ENCODE measurements around the gene TMEM167A.
A peak's percentile ranks its signal among the peaks of the same experiment; 100 is the strongest.
"Not testable (repeated sequence)": the region's sequence is repeated elsewhere in the genome, so short reads cannot be mapped to it uniquely, and the experiment has no call there.

Gene TMEM167A

GRCh38 chr5:83092619-83093018 is 15.4 kb upstream of the TMEM167A start:
- no peak overlapping the region for H3K4me3 ChIP-seq (ENCODE audit: low read depth, low read length)

- H3K4me3 ChIP-seq (ENCODE audit: low read depth, low read length), result no peak overlapping the region
These were observed 13.0 kb upstream of the TMEM167A start for GRCh38 chr5:83090169-83090568.

- H3K4me3 ChIP-seq (ENCODE audit: low read depth, low read length), result no peak overlapping the region
These were observed 7.9 kb upstream of the TMEM167A start for GRCh38 chr5:83085106-83085505.

GRCh38 chr5:83084336-83084735 is 7.1 kb upstream of the TMEM167A start:
- no peak overlapping the region for H3K4me3 ChIP-seq (ENCODE audit: low read depth, low read length)

GRCh38 chr5:83082750-83083149 is 5.6 kb upstream of the TMEM167A start:
- H3K4me3 ChIP-seq (ENCODE audit: low read depth, low read length), result no peak overlapping the region

- peak overlapping the region; percentile 98 for H3K4me3 ChIP-seq (ENCODE audit: low read depth, low read length)
These were observed 568 bp upstream of the TMEM167A start for GRCh38 chr5:83077662-83078261.

- no peak overlapping the region for H3K4me3 ChIP-seq (ENCODE audit: low read depth, low read length)
These were observed 4.2 kb downstream of the TMEM167A start for GRCh38 chr5:83072966-83073365.

GRCh38 chr5:83071286-83072051 is 5.7 kb downstream of the TMEM167A start:
- H3K4me3 ChIP-seq (ENCODE audit: low read depth, low read length), result no peak overlapping the region

- no peak overlapping the region for H3K4me3 ChIP-seq (ENCODE audit: low read depth, low read length)
These were observed 7.9 kb downstream of the TMEM167A start for GRCh38 chr5:83069096-83069799.

- H3K4me3 ChIP-seq (ENCODE audit: low read depth, low read length), result not testable (repeated sequence)
These were observed 9.8 kb downstream of the TMEM167A start for GRCh38 chr5:83067377-83067776.

GRCh38 chr5:83066548-83067110 is 10.6 kb downstream of the TMEM167A start:
- H3K4me3 ChIP-seq (ENCODE audit: low read depth, low read length), result no peak overlapping the region

- H3K4me3 ChIP-seq (ENCODE audit: low read depth, low read length), result no peak overlapping the region
These were observed 17.9 kb downstream of the TMEM167A start for GRCh38 chr5:83059341-83059740.

GRCh38 chr5:83058726-83059125 is 18.5 kb downstream of the TMEM167A start:
- no peak overlapping the region for H3K4me3 ChIP-seq (ENCODE audit: low read depth, low read length)

- H3K4me3 ChIP-seq (ENCODE audit: low read depth, low read length), result no peak overlapping the region
These were observed 22.0 kb downstream of the TMEM167A start for GRCh38 chr5:83055166-83055565.

- H3K4me3 ChIP-seq (ENCODE audit: low read depth, low read length), result no peak overlapping the region
These were observed 26.4 kb downstream of the TMEM167A start for GRCh38 chr5:83050723-83051340.

- no peak overlapping the region for H3K4me3 ChIP-seq (ENCODE audit: low read depth, low read length)
These were observed 27.8 kb downstream of the TMEM167A start for GRCh38 chr5:83049370-83049885.

- H3K4me3 ChIP-seq (ENCODE audit: low read depth, low read length), result no peak overlapping the region
These were observed 28.4 kb downstream of the TMEM167A start for GRCh38 chr5:83048811-83049210.

GRCh38 chr5:83048277-83048676 is 28.9 kb downstream of the TMEM167A start:
- H3K4me3 ChIP-seq (ENCODE audit: low read depth, low read length), result no peak overlapping the region

GRCh38 chr5:83044926-83045325 is 32.3 kb downstream of the TMEM167A start:
- H3K4me3 ChIP-seq (ENCODE audit: low read depth, low read length), result no peak overlapping the region

- H3K4me3 ChIP-seq (ENCODE audit: low read depth, low read length), result no peak overlapping the region
These were observed 34.7 kb downstream of the TMEM167A start for GRCh38 chr5:83042507-83042906.

GRCh38 chr5:83038924-83039323 is 38.3 kb downstream of the TMEM167A start:
- no peak overlapping the region for H3K4me3 ChIP-seq (ENCODE audit: low read depth, low read length)
